HEK293 (cell line): ENCODE results near the gene STK16.

ENCODE experiments used
- CTCF ChIA-PET: fragments of 350-600 bp; formaldehyde crosslinking; extraction: SDS; loops from one replicate; lab custom pipeline; 2021; ENCODE audit warnings: antibody characterized with exemption; lab: Yijun Ruan, JAX
- POLR2A ChIA-PET: fragments of 300-600 bp; formaldehyde crosslinking; extraction: SDS; loops from one replicate; lab custom pipeline; 2020; ENCODE audit warnings: antibody characterized with exemption, inconsistent platforms; lab: Yijun Ruan, JAX
- H3K27ac ChIP-seq: fragments of 200-500 bp; sonication (Bioruptor generic); 2 replicates; pipeline ENCODE4 v1.5.1; 2014; ENCODE audit warnings: low read depth, low read length, control low read depth, inconsistent platforms; ENCODE audit errors: extremely low read depth
- H3K36me3 ChIP-seq, 2 experiments: fragments of 200-500 bp in 1 of 2; sonication (Bioruptor generic) in 1 of 2; 1 replicate in 1 of 2; 2 replicates in 1 of 2; pipeline ENCODE4 v1.5.1; 2014 to 2017; ENCODE audit warnings: inconsistent platforms in 2 of 2, low read length in 2 of 2; ENCODE audit not compliant: control insufficient read depth in 2 of 2, insufficient read depth in 1 of 2
- H3K4me1 ChIP-seq: fragments of 200-500 bp; sonication (Bioruptor generic); 2 replicates; pipeline ENCODE4 v1.5.1; 2014; ENCODE audit warnings: mild to moderate bottlenecking, low read length, inconsistent platforms; ENCODE audit not compliant: control insufficient read depth, insufficient read depth
- H3K4me3 ChIP-seq: 2 replicates; pipeline ENCODE4 v1.5.1; 2011; ENCODE audit warnings: low read depth, mild to moderate bottlenecking, control low read depth, low read length, moderate library complexity
- H3K9me3 ChIP-seq: fragments of 200-500 bp; sonication (Bioruptor generic); 2 replicates; pipeline ENCODE4 v1.5.1; 2014; ENCODE audit warnings: low read depth, low read length, inconsistent platforms; ENCODE audit not compliant: control insufficient read depth, insufficient read depth
- EGR2 ChIP-seq: fragments of 450-650 bp; formaldehyde crosslinking; IDR thresholded peaks from 2 replicates; pipeline ENCODE4 v1.5.1; 2016; ENCODE audit warnings: low read depth, missing biosample characterization, missing genetic modification characterization
- FEZF1 ChIP-seq: fragments of 450-650 bp; formaldehyde crosslinking; IDR thresholded peaks from 2 replicates; pipeline ENCODE4 v1.5.1; 2016; ENCODE audit warnings: missing biosample characterization, missing genetic modification characterization
- GLIS2 ChIP-seq: fragments of 450-650 bp; formaldehyde crosslinking; IDR thresholded peaks from 2 replicates; pipeline ENCODE4 v1.5.1; 2016; ENCODE audit warnings: missing biosample characterization, missing genetic modification characterization
- KLF16 ChIP-seq: fragments of 450-650 bp; formaldehyde crosslinking; IDR thresholded peaks from 2 replicates; pipeline ENCODE4 v1.5.1; 2017; ENCODE audit warnings: missing biosample characterization, missing genetic modification characterization
- SP7 ChIP-seq: fragments of 450-650 bp; formaldehyde crosslinking; IDR thresholded peaks from 2 replicates; pipeline ENCODE4 v1.5.1; 2016; ENCODE audit warnings: missing biosample characterization, missing genetic modification characterization
- TRIM28 ChIP-seq: IDR thresholded peaks from 2 replicates; pipeline ENCODE4 v1.6.1; 2011; ENCODE audit warnings: low read length, control low read depth, borderline replicate concordance
- ZBTB20 ChIP-seq: fragments of 450-650 bp; formaldehyde crosslinking; IDR thresholded peaks from 2 replicates; pipeline ENCODE4 v1.5.1; 2016; ENCODE audit warnings: missing biosample characterization, missing genetic modification characterization
- ZNF10 ChIP-seq: fragments of 450-650 bp; formaldehyde crosslinking; IDR thresholded peaks from 2 replicates; pipeline ENCODE4 v1.5.1; 2017; ENCODE audit warnings: missing biosample characterization, missing genetic modification characterization
- ZNF248 ChIP-seq: fragments of 450-650 bp; formaldehyde crosslinking; IDR thresholded peaks from 2 replicates; pipeline ENCODE4 v1.5.1; 2017; ENCODE audit warnings: missing biosample characterization, missing genetic modification characterization
- ZNF48 ChIP-seq: fragments of 450-650 bp; formaldehyde crosslinking; IDR thresholded peaks from 2 replicates; pipeline ENCODE4 v1.5.1; 2016; ENCODE audit warnings: missing biosample characterization, missing genetic modification characterization
- ZNF555 ChIP-seq: fragments of 450-650 bp; formaldehyde crosslinking; conservative IDR thresholded peaks from 2 replicates; pipeline ENCODE4 v1.5.1; 2017; ENCODE audit warnings: missing biosample characterization, mild to moderate bottlenecking, missing genetic modification characterization, inconsistent platforms
- ZNF654 ChIP-seq: fragments of 450-650 bp; formaldehyde crosslinking; IDR thresholded peaks from 2 replicates; pipeline ENCODE4 v1.5.1; 2016; ENCODE audit warnings: low read depth, missing biosample characterization, missing genetic modification characterization
- ZNF76 ChIP-seq: fragments of 450-650 bp; formaldehyde crosslinking; IDR thresholded peaks from 2 replicates; pipeline ENCODE4; 2016; ENCODE audit warnings: low read depth, missing biosample characterization, missing genetic modification characterization, borderline replicate concordance
- ZNF791 ChIP-seq: fragments of 450-650 bp; formaldehyde crosslinking; IDR thresholded peaks from 2 replicates; pipeline ENCODE4 v1.5.1; 2016; ENCODE audit warnings: missing biosample characterization, missing genetic modification characterization
- ZNF830 ChIP-seq: fragments of 450-650 bp; IDR thresholded peaks from 2 replicates; pipeline ENCODE4 v1.5.0; 2018; ENCODE audit warnings: missing biosample characterization, missing genetic modification characterization, low read depth, mild to moderate bottlenecking, moderate library complexity
- TF ChIP-seq, protein P1 (sequence below): fragments of 450-650 bp; formaldehyde crosslinking; IDR thresholded peaks from 2 replicates; pipeline ENCODE4 v1.5.1; 2016; ENCODE audit warnings: missing biosample characterization, missing genetic modification characterization
- TF ChIP-seq, protein P2 (sequence below): fragments of 450-650 bp; formaldehyde crosslinking; IDR thresholded peaks from 2 replicates; pipeline ENCODE4 v1.5.1; 2016; ENCODE audit warnings: missing biosample characterization, missing genetic modification characterization
- TF ChIP-seq, protein P3 (sequence below): fragments of 450-650 bp; formaldehyde crosslinking; IDR thresholded peaks from 2 replicates; pipeline ENCODE4 v1.5.1; 2017; ENCODE audit warnings: missing biosample characterization, mild to moderate bottlenecking, missing genetic modification characterization, moderate library complexity
- TF ChIP-seq, protein P4 (sequence below): fragments of 450-650 bp; formaldehyde crosslinking; IDR thresholded peaks from 2 replicates; pipeline ENCODE4 v1.5.1; 2016; ENCODE audit warnings: missing biosample characterization, missing genetic modification characterization
- TF ChIP-seq, protein P5 (sequence below): fragments of 450-650 bp; formaldehyde crosslinking; IDR thresholded peaks from 2 replicates; pipeline ENCODE4 v1.5.1; 2017; ENCODE audit warnings: missing biosample characterization, missing genetic modification characterization

Gene STK16

DNA sequence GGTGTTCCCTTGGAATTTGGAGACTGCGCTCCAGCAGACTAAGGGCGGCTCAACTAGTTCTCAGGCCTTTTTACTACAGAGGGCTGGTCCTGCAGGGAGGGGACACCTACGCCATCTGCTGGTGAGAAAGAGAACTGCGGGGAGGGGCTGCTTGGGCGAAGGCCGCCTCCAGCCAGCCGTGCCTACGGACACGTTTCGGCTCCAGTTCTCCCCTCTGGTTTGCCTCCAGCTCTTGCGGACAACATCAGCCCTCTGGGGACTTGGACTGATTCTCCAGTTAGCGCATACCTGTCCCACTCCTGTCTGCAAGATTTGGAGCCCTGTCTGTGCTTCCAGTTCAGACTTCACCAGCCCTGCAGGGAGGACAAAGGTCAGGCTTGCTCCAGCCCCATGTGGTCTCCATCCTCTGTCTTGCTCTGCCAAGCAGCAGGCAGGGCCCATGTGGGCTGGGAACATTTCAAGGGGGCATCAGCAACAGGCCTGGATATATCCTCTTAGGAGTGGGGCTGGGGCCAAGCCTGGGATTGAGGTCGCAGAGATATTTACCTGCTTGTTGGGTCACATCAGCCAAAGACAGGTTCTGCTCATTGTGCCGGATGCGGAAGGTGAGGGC is 53.6 kb downstream of the STK16 start (continued):
- TF ChIP-seq, protein P1, sequence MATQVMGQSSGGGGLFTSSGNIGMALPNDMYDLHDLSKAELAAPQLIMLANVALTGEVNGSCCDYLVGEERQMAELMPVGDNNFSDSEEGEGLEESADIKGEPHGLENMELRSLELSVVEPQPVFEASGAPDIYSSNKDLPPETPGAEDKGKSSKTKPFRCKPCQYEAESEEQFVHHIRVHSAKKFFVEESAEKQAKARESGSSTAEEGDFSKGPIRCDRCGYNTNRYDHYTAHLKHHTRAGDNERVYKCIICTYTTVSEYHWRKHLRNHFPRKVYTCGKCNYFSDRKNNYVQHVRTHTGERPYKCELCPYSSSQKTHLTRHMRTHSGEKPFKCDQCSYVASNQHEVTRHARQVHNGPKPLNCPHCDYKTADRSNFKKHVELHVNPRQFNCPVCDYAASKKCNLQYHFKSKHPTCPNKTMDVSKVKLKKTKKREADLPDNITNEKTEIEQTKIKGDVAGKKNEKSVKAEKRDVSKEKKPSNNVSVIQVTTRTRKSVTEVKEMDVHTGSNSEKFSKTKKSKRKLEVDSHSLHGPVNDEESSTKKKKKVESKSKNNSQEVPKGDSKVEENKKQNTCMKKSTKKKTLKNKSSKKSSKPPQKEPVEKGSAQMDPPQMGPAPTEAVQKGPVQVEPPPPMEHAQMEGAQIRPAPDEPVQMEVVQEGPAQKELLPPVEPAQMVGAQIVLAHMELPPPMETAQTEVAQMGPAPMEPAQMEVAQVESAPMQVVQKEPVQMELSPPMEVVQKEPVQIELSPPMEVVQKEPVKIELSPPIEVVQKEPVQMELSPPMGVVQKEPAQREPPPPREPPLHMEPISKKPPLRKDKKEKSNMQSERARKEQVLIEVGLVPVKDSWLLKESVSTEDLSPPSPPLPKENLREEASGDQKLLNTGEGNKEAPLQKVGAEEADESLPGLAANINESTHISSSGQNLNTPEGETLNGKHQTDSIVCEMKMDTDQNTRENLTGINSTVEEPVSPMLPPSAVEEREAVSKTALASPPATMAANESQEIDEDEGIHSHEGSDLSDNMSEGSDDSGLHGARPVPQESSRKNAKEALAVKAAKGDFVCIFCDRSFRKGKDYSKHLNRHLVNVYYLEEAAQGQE = no peak
- TF ChIP-seq ZNF654 (tag by site-specific recombination) (peak; percentile 54), EGR2 (tag by site-specific recombination) (0 out of 2 replicates have a peak, but pooled peaks have one; percentile 16), ZNF76 (no peak), GLIS2 (no peak), FEZF1 (tag by site-specific recombination) (no peak), KLF16 (tag by site-specific recombination) (no peak), ZNF10 (tag by site-specific recombination) (no peak)
- TF ChIP-seq, protein P2, sequence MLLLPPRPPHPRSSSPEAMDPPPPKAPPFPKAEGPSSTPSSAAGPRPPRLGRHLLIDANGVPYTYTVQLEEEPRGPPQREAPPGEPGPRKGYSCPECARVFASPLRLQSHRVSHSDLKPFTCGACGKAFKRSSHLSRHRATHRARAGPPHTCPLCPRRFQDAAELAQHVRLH (tag by site-specific recombination) = no peak
- TF ChIP-seq, protein P3, sequence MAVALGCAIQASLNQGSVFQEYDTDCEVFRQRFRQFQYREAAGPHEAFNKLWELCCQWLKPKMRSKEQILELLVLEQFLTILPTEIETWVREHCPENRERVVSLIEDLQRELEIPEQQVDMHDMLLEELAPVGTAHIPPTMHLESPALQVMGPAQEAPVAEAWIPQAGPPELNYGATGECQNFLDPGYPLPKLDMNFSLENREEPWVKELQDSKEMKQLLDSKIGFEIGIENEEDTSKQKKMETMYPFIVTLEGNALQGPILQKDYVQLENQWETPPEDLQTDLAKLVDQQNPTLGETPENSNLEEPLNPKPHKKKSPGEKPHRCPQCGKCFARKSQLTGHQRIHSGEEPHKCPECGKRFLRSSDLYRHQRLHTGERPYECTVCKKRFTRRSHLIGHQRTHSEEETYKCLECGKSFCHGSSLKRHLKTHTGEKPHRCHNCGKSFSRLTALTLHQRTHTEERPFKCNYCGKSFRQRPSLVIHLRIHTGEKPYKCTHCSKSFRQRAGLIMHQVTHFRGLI (tag by site-specific recombination) = no peak
- TF ChIP-seq, protein P4, sequence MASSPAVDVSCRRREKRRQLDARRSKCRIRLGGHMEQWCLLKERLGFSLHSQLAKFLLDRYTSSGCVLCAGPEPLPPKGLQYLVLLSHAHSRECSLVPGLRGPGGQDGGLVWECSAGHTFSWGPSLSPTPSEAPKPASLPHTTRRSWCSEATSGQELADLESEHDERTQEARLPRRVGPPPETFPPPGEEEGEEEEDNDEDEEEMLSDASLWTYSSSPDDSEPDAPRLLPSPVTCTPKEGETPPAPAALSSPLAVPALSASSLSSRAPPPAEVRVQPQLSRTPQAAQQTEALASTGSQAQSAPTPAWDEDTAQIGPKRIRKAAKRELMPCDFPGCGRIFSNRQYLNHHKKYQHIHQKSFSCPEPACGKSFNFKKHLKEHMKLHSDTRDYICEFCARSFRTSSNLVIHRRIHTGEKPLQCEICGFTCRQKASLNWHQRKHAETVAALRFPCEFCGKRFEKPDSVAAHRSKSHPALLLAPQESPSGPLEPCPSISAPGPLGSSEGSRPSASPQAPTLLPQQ (tag by site-specific recombination) = no peak
- TF ChIP-seq, protein P5, sequence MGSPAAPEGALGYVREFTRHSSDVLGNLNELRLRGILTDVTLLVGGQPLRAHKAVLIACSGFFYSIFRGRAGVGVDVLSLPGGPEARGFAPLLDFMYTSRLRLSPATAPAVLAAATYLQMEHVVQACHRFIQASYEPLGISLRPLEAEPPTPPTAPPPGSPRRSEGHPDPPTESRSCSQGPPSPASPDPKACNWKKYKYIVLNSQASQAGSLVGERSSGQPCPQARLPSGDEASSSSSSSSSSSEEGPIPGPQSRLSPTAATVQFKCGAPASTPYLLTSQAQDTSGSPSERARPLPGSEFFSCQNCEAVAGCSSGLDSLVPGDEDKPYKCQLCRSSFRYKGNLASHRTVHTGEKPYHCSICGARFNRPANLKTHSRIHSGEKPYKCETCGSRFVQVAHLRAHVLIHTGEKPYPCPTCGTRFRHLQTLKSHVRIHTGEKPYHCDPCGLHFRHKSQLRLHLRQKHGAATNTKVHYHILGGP (tag by site-specific recombination) = no peak

DNA sequence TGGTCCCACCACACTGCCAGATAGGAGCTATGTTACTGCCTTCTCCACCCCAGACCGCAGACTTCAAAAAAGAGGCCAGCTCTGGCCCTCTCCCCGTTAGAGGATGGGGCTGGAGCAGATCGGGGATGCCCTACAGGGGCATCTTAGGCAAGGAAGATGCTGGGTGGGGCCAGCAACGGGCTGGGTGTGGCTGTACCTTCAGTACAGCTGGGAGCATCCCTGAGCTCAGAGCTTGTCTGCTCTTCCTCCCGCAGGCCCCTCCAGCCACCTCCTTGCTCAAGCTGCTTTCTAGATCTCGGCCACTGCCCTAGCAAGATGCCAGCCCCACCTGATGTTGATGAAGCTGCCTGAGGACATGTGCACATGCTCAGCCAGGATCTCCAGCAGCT is 54.1 kb downstream of the STK16 start:
- no peaks in the 10 kb centered on the region for H3K36me3 ChIP-seq
- ChIA-PET CTCF (interaction anchor here (0.5 to 11.6 kb wide), 30 partner anchors 10 to 452 kb away, joined by 3 to 297 read pairs (median 4); partner anchors contain the start of genes ANKZF1, ATG9A, CNPPD1 and DNAJB2), POLR2A (interaction anchor here (1.4 kb wide), 2 partner anchors 20 to 54 kb away, joined by 3 to 9 read pairs; partner anchors contain the start of genes DNAJB2, GLB1L and STK16)
- no peaks in the 10 kb centered on the region for H3K9me3 ChIP-seq
- H3K4me3 ChIP-seq = no peak overlapping the region
- no peak overlapping the region for H3K27ac ChIP-seq
- no peak for TF ChIP-seq ZNF791
- no peak for TF ChIP-seq ZNF830 (tag by site-specific recombination)
- TF ChIP-seq ZNF48 (tag by site-specific recombination) = no peak
- no peak for TF ChIP-seq ZNF555
- no peak for TF ChIP-seq SP7
- no peak for TF ChIP-seq ZNF248 (tag by site-specific recombination)
- no peak for TF ChIP-seq TRIM28
- no peak for TF ChIP-seq ZBTB20 (tag by site-specific recombination)
- no peaks in the 10 kb centered on the region for H3K4me1 ChIP-seq
